Measurements from ENCODE around the gene IGSF21. TPM values are rescaled to one million over a fixed set of nuclear protein-coding genes. Genes with fewer than 3 reads are reported as not detected.
"Not testable (repeated sequence)": the region's sequence is repeated elsewhere in the genome, so short reads cannot be mapped to it uniquely, and the experiment has no call there.

IGSF21 gene
- total and polyA plus RNA-seq, 4 experiments from 2014 or later, result not detected

DNA sequence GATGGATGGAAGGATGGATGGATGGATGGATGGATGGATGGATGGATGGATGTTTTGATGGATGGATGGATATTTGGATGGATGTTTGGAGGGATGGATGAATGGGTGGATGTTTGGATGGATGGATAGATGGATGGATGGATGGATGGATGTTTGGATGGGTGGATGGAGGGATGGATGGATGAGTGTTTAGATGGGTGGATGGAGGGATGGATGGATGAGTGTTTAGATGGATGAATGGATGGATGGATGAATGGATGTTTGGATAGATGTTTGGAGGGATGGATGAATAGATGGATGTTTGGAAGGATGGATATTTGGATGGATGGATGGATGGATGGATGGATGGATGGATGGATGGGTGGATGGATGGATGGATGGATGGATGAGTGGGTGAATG is 264.9 kb downstream of the IGSF21 start:
- H3K9me3 ChIP-seq (ENCODE audit: control insufficient read depth in 1 of 2, low read length in 2 of 2); H3K27me3 ChIP-seq (ENCODE audit: insufficient read depth, low read length); H3K4me3 Mint-ChIP-seq; H3K27ac ChIP-seq (ENCODE audit: low read depth, low read length); H3K36me3 Mint-ChIP-seq; H3K36me3 ChIP-seq (ENCODE audit: insufficient read depth, low read length); DNase-seq; H3K4me1 Mint-ChIP-seq; CTCF ChIA-PET (ENCODE audit: partially characterized antibody); H3K27ac Mint-ChIP-seq; H3K4me3 ChIP-seq (ENCODE audit: low read length in 2 of 2); H3K4me1 ChIP-seq (ENCODE audit: insufficient read depth, low read length); intact Hi-C loops (cut with micrococcal nuclease); POLR2A ChIA-PET (ENCODE audit: partially characterized antibody); H3K9me3 Mint-ChIP-seq: not testable (repeated sequence)
- H3K27me3 Mint-ChIP-seq, result peaks cover 8 to 11% of the 10 kb centered on the region in 2 donors

DNA sequence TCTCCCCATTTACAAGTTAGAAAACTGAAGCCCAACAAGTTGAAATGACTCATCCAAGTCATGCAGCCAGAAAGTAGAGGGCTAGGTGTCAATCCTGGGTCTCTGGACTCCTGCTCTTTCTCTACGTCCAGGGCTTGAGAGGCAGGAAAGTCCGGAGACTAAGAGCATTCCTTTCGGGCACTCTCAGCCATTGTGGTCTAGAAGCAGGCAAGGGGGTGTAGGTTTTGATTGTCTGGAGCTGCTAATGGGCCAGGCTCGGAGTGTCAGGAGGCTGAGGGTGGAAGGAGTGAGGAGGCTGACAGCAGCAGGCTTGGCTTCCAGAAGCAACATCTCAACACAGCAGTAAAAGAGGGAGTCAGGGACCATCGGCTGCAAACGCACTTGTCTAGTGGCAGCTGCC is 265.6 kb downstream of the IGSF21 start:
- Mint-ChIP-seq H3K36me3 (no peaks in the 10 kb centered on the region), H3K4me3 (no peak overlapping the region), H3K4me1 (no peaks in the 10 kb centered on the region), H3K9me3 (peaks cover 0 to 6% (median 3%) of the 10 kb centered on the region in 8 donors), H3K27me3 (peaks cover 9 to 11% of the 10 kb centered on the region in 2 donors), H3K27ac (no peak overlapping the region)
- H3K9me3 ChIP-seq (ENCODE audit: control insufficient read depth in 1 of 2, low read length in 2 of 2), result no peaks in the 10 kb centered on the region
- no peak overlapping the region for H3K27ac ChIP-seq (ENCODE audit: low read depth, low read length)
- H3K4me3 ChIP-seq (ENCODE audit: low read length in 2 of 2), result no peak overlapping the region
- intact Hi-C loops (cut with micrococcal nuclease), result no loop called here
- H3K4me1 ChIP-seq (ENCODE audit: insufficient read depth, low read length), result no peaks in the 10 kb centered on the region
- DNase-seq, result no peak
- POLR2A ChIA-PET (ENCODE audit: partially characterized antibody), result no interaction called here
- no peaks in the 10 kb centered on the region for H3K36me3 ChIP-seq (ENCODE audit: insufficient read depth, low read length)
- CTCF ChIA-PET (ENCODE audit: partially characterized antibody), result no interaction called here
- H3K27me3 ChIP-seq (ENCODE audit: insufficient read depth, low read length), result no peaks in the 10 kb centered on the region

DNA sequence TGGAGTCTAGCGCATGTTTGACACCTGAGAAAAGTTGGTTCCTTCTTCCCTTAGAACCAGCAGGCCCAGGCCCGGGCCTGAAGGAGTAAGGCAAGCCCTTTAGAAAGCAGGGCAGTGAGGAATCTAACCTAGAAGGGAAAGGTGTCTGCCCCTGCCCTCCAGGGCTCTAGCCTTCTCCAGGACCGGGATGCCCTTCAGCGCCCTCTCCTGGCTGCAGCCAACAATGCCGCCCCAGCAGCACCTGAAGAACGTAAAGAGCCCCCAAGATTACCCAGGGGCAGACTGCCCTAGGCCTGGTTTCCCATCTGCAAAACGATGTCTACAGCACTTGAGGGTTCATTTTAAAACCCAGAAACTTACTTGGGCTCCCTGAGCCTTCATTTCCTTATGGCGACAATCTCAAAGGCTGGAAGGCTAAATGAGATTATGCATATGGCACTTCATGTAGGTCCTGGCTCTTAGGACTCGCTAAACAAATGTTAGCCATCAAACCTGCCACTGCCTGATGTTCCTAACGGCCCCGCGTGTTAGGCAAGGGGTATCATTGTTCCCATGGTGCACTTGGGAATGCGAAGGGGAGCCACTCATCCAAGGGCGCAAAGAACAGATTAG is 266.4 kb downstream of the IGSF21 start:
- Mint-ChIP-seq H3K27me3 (peaks cover 11 to 12% of the 10 kb centered on the region in 2 donors), H3K4me3 (no peak overlapping the region), H3K27ac (no peak overlapping the region), H3K36me3 (no peaks in the 10 kb centered on the region), H3K4me1 (no peaks in the 10 kb centered on the region), H3K9me3 (peaks cover 0 to 9% (median 3%) of the 10 kb centered on the region in 8 donors)
- no peak for DNase-seq
- H3K27me3 ChIP-seq (ENCODE audit: insufficient read depth, low read length), result no peaks in the 10 kb centered on the region
- ChIA-PET CTCF (ENCODE audit: partially characterized antibody) (no interaction called here), POLR2A (ENCODE audit: partially characterized antibody) (no interaction called here)
- no peaks in the 10 kb centered on the region for H3K9me3 ChIP-seq (ENCODE audit: control insufficient read depth in 1 of 2, low read length in 2 of 2)
- no peaks in the 10 kb centered on the region for H3K36me3 ChIP-seq (ENCODE audit: insufficient read depth, low read length)
- no peak overlapping the region for H3K4me3 ChIP-seq (ENCODE audit: low read length in 2 of 2)
- H3K27ac ChIP-seq (ENCODE audit: low read depth, low read length), result no peak overlapping the region
- intact Hi-C loops (cut with micrococcal nuclease), result no loop called here
- no peaks in the 10 kb centered on the region for H3K4me1 ChIP-seq (ENCODE audit: insufficient read depth, low read length)

DNA sequence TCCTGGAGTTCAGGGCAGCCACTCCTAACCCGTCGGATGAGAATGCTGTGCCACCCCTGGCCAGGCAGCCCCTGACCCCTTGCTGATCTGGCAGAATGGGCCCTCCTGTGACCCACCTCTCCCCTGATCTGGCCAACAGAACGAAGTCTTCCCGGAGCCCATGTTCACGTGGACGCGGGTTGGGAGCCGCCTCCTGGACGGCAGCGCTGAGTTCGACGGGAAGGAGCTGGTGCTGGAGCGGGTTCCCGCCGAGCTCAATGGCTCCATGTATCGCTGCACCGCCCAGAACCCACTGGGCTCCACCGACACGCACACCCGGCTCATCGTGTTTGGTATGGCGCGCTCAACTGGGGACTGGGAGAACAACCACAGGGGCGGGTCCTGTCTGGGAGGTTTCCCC is 269.1 kb downstream of the IGSF21 start:
- Histone ChIP-seq H3K36me3 (ENCODE audit: insufficient read depth, low read length) (no peaks in the 10 kb centered on the region), H3K9me3 (ENCODE audit: control insufficient read depth in 1 of 2, low read length in 2 of 2) (peaks cover 0 to 2% of the 10 kb centered on the region in 2 donors), H3K4me3 (ENCODE audit: low read length in 2 of 2) (no peak overlapping the region), H3K27me3 (ENCODE audit: insufficient read depth, low read length) (no peaks in the 10 kb centered on the region), H3K27ac (ENCODE audit: low read depth, low read length) (no peak overlapping the region), H3K4me1 (ENCODE audit: insufficient read depth, low read length) (no peaks in the 10 kb centered on the region)
- Mint-ChIP-seq H3K4me3 (no peak overlapping the region), H3K4me1 (no peaks in the 10 kb centered on the region), H3K9me3 (peaks cover 3 to 20% (median 5%) of the 10 kb centered on the region in 8 donors), H3K27me3 (peaks cover 17 to 18% of the 10 kb centered on the region in 2 donors), H3K27ac (no peak overlapping the region), H3K36me3 (no peaks in the 10 kb centered on the region)
- intact Hi-C loops (cut with micrococcal nuclease), result no loop called here
- ChIA-PET POLR2A (ENCODE audit: partially characterized antibody) (no interaction called here), CTCF (ENCODE audit: partially characterized antibody) (no interaction called here)
- no peak for DNase-seq

DNA sequence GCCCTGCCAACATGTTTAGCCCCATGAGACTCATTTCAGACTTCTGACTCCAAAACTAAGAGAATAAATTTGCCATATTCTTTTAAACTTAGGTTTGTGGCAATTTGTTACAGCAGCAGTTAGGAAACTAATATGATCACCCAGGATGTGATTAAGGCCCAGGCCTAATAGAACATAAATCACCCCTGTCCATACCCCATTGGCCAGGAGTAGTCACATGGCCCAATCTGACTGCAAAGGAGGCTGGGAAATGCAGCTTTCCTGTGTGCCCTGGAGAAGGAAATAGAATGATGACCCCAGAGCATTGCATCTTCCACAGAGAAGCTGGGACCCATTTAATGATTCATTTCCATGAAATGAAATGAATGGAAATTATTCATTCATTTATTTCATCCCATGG is 272.7 kb downstream of the IGSF21 start:
- Mint-ChIP-seq H3K27ac (no peak overlapping the region), H3K36me3 (no peaks in the 10 kb centered on the region), H3K27me3 (peaks cover 25 to 27% of the 10 kb centered on the region in 2 donors), H3K4me3 (no peak overlapping the region), H3K9me3 (peaks cover 0 to 14% (median 4%) of the 10 kb centered on the region in 8 donors), H3K4me1 (peaks cover 0 to 1% (median 0%) of the 10 kb centered on the region in 4 donors)
- peaks cover 6% of the 10 kb centered on the region for H3K27me3 ChIP-seq (ENCODE audit: insufficient read depth, low read length)
- no peak for DNase-seq
- H3K9me3 ChIP-seq (ENCODE audit: control insufficient read depth in 1 of 2, low read length in 2 of 2), result peaks cover 0 to 2% of the 10 kb centered on the region in 2 donors
- intact Hi-C loops (cut with micrococcal nuclease), result no loop called here
- no peaks in the 10 kb centered on the region for H3K36me3 ChIP-seq (ENCODE audit: insufficient read depth, low read length)
- POLR2A ChIA-PET (ENCODE audit: partially characterized antibody), result no interaction called here
- H3K4me1 ChIP-seq (ENCODE audit: insufficient read depth, low read length), result no peaks in the 10 kb centered on the region
- no peak overlapping the region for H3K4me3 ChIP-seq (ENCODE audit: low read length in 2 of 2)
- CTCF ChIA-PET (ENCODE audit: partially characterized antibody), result no interaction called here
- no peak overlapping the region for H3K27ac ChIP-seq (ENCODE audit: low read depth, low read length)

DNA sequence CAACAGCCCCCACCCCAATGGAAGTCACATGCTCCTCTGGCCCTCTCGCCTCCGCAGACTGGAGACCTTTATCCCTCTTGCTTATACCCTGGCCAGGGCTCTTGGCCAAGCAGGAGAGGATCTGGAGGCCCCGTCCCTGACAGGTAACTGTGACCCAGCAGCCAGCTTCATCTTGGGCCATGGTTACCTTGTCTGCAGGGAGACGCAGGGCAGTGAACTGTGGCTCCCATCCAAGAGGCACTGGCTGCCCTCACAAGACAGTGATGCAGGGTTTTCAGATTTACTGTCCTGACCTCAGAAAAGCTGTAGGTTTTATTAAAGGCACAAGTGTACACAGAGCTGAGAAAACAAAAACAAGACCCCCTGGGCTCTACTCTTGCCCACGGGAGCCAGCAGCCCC is 276.5 kb downstream of the IGSF21 start:
- peaks cover 6% of the 10 kb centered on the region for H3K27me3 ChIP-seq (ENCODE audit: insufficient read depth, low read length)
- H3K9me3 ChIP-seq (ENCODE audit: control insufficient read depth in 1 of 2, low read length in 2 of 2), result peaks cover 0 to 2% of the 10 kb centered on the region in 2 donors
- DNase-seq, result no peak
- ChIA-PET CTCF (ENCODE audit: partially characterized antibody) (no interaction called here), POLR2A (ENCODE audit: partially characterized antibody) (no interaction called here)
- Mint-ChIP-seq H3K27ac (no peak overlapping the region), H3K4me3 (no peak overlapping the region), H3K4me1 (peaks cover 0 to 1% (median 0%) of the 10 kb centered on the region in 4 donors), H3K27me3 (peaks cover 26% of the 10 kb centered on the region in 2 donors), H3K36me3 (no peaks in the 10 kb centered on the region), H3K9me3 (peaks cover 0 to 12% (median 4%) of the 10 kb centered on the region in 8 donors)
- intact Hi-C loops (cut with micrococcal nuclease), result no loop called here
- H3K36me3 ChIP-seq (ENCODE audit: insufficient read depth, low read length), result no peaks in the 10 kb centered on the region
- no peak overlapping the region for H3K4me3 ChIP-seq (ENCODE audit: low read length in 2 of 2)
- H3K27ac ChIP-seq (ENCODE audit: low read depth, low read length), result no peak overlapping the region
- H3K4me1 ChIP-seq (ENCODE audit: insufficient read depth, low read length), result no peaks in the 10 kb centered on the region

DNA sequence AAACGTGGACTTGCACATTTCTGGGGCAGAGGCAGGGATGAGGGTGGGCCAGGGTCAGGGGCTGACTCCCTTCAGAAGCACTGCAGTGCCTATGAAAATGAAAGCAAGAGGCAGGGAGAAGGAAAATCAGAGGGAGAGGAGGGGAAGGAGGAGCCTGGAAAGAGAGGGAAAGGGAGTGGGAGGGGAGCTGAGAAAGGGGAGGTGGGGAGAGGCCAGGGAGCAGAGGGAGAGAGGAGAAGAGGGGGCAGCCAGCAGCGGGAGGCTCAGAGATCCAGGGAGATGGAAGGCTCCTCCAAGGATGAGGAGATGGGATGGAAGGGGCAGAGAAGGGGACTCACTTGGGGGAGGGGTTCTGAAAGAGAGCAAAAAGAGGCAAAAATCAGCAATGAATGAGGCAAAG is 276.9 kb downstream of the IGSF21 start:
- no peak for DNase-seq
- no peak overlapping the region for H3K27ac ChIP-seq (ENCODE audit: low read depth, low read length)
- POLR2A ChIA-PET (ENCODE audit: partially characterized antibody), result no interaction called here
- CTCF ChIA-PET (ENCODE audit: partially characterized antibody), result no interaction called here
- no peak overlapping the region for H3K4me3 Mint-ChIP-seq
- intact Hi-C loops (cut with micrococcal nuclease), result no loop called here
- peaks cover 0 to 1% (median 0%) of the 10 kb centered on the region in 4 donors for H3K4me1 Mint-ChIP-seq
- no peaks in the 10 kb centered on the region for H3K36me3 Mint-ChIP-seq
- peaks cover 0 to 2% of the 10 kb centered on the region in 2 donors for H3K9me3 ChIP-seq (ENCODE audit: control insufficient read depth in 1 of 2, low read length in 2 of 2)
- peaks cover 6% of the 10 kb centered on the region for H3K27me3 ChIP-seq (ENCODE audit: insufficient read depth, low read length)
- H3K27me3 Mint-ChIP-seq, result peaks cover 26% of the 10 kb centered on the region in 2 donors
- peaks cover 0 to 12% (median 4%) of the 10 kb centered on the region in 8 donors for H3K9me3 Mint-ChIP-seq
- no peak overlapping the region for H3K4me3 ChIP-seq (ENCODE audit: low read length in 2 of 2)
- no peak overlapping the region for H3K27ac Mint-ChIP-seq
- H3K36me3 ChIP-seq (ENCODE audit: insufficient read depth, low read length), result no peaks in the 10 kb centered on the region
- no peaks in the 10 kb centered on the region for H3K4me1 ChIP-seq (ENCODE audit: insufficient read depth, low read length)

Data from CD4-positive, alpha-beta memory T cell (primary cell).